Liver (tissue), 3 donors: Measurements from ENCODE around the gene AKAP7.

Experiments used
- CTCF ChIP-seq: fragments of 150-350 bp; IDR thresholded peaks from 2 replicates; pipeline ENCODE4 v1.5.1; 2017; ENCODE audit warnings: improper control_type of control experiment, low read depth, low read length; ENCODE audit not compliant: missing input control
- EGR1 ChIP-seq, 2 donors: IDR thresholded peaks; 2 replicates each; pipeline ENCODE4 v1.6.1; 2016 to 2018; ENCODE audit warnings: antibody characterized with exemption in 2 of 2, low read depth in 2 of 2
- FOXA1 ChIP-seq: IDR thresholded peaks from 2 replicates; pipeline ENCODE4 v1.6.1; 2016; ENCODE audit warnings: antibody characterized with exemption
- GABPA ChIP-seq, 2 donors: IDR thresholded peaks in 1 of 2; conservative IDR thresholded peaks in 1 of 2; 2 replicates each; pipeline ENCODE4 v1.6.1; 2016; ENCODE audit warnings: antibody characterized with exemption in 2 of 2, mild to moderate bottlenecking in 1 of 2, moderate library complexity in 1 of 2
- RAD21 ChIP-seq, 2 donors: IDR thresholded peaks; 2 replicates each; pipeline ENCODE4 v1.6.1; 2016; ENCODE audit warnings: antibody characterized with exemption in 2 of 2, mild to moderate bottlenecking in 2 of 2
- SP1 ChIP-seq: IDR thresholded peaks from 2 replicates; pipeline ENCODE4 v1.6.1; 2018; ENCODE audit warnings: antibody characterized with exemption, mild to moderate bottlenecking
- TAF1 ChIP-seq: conservative IDR thresholded peaks from 2 replicates; pipeline ENCODE4 v1.6.1; 2016; ENCODE audit warnings: antibody characterized with exemption, mild to moderate bottlenecking
- YY1 ChIP-seq: IDR thresholded peaks from 2 replicates; pipeline ENCODE4 v1.6.1; 2016; ENCODE audit warnings: antibody characterized with exemption, mild to moderate bottlenecking
- TF ChIP-seq, protein P1 (sequence below): IDR thresholded peaks from 2 replicates; pipeline ENCODE4 v1.6.1; 2016; ENCODE audit warnings: antibody characterized with exemption, mild to moderate bottlenecking
- TF ChIP-seq, protein P2 (sequence below): IDR thresholded peaks from 2 replicates; pipeline ENCODE4 v1.6.1; 2016; ENCODE audit warnings: antibody characterized with exemption
- TF ChIP-seq, protein P3 (sequence below): IDR thresholded peaks from 2 replicates; pipeline ENCODE4 v1.6.1; 2016; ENCODE audit warnings: antibody characterized with exemption
- donor health status: healthy.
- donor health status: healthy.

GRCh38 chr6:131225959-131226358, 90.7 kb downstream of the AKAP7 start:
- TF ChIP-seq TAF1 (no peak), CTCF (no peak), SP1 (no peak), FOXA1 (no peak), RAD21 (IDR thresholded peaks at IDR 0.05) (no peak), GABPA (IDR thresholded peaks at IDR 0.05 in 1 of 2, conservative IDR thresholded peaks at IDR 0.05 in 1 of 2) (no peak), EGR1 (IDR thresholded peaks at IDR 0.05; ENCODE audit: low read depth in 2 of 2) (no peak), YY1 (peak; percentile 22)
- TF ChIP-seq, protein P1, sequence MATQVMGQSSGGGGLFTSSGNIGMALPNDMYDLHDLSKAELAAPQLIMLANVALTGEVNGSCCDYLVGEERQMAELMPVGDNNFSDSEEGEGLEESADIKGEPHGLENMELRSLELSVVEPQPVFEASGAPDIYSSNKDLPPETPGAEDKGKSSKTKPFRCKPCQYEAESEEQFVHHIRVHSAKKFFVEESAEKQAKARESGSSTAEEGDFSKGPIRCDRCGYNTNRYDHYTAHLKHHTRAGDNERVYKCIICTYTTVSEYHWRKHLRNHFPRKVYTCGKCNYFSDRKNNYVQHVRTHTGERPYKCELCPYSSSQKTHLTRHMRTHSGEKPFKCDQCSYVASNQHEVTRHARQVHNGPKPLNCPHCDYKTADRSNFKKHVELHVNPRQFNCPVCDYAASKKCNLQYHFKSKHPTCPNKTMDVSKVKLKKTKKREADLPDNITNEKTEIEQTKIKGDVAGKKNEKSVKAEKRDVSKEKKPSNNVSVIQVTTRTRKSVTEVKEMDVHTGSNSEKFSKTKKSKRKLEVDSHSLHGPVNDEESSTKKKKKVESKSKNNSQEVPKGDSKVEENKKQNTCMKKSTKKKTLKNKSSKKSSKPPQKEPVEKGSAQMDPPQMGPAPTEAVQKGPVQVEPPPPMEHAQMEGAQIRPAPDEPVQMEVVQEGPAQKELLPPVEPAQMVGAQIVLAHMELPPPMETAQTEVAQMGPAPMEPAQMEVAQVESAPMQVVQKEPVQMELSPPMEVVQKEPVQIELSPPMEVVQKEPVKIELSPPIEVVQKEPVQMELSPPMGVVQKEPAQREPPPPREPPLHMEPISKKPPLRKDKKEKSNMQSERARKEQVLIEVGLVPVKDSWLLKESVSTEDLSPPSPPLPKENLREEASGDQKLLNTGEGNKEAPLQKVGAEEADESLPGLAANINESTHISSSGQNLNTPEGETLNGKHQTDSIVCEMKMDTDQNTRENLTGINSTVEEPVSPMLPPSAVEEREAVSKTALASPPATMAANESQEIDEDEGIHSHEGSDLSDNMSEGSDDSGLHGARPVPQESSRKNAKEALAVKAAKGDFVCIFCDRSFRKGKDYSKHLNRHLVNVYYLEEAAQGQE, result no peak
- TF ChIP-seq, protein P2, sequence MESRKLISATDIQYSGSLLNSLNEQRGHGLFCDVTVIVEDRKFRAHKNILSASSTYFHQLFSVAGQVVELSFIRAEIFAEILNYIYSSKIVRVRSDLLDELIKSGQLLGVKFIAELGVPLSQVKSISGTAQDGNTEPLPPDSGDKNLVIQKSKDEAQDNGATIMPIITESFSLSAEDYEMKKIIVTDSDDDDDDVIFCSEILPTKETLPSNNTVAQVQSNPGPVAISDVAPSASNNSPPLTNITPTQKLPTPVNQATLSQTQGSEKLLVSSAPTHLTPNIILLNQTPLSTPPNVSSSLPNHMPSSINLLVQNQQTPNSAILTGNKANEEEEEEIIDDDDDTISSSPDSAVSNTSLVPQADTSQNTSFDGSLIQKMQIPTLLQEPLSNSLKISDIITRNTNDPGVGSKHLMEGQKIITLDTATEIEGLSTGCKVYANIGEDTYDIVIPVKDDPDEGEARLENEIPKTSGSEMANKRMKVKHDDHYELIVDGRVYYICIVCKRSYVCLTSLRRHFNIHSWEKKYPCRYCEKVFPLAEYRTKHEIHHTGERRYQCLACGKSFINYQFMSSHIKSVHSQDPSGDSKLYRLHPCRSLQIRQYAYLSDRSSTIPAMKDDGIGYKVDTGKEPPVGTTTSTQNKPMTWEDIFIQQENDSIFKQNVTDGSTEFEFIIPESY, result no peak
- TF ChIP-seq, protein P3, sequence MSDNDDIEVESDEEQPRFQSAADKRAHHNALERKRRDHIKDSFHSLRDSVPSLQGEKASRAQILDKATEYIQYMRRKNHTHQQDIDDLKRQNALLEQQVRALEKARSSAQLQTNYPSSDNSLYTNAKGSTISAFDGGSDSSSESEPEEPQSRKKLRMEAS, result no peak
